ENCODE data around the gene AK8. TPM values are rescaled to one million over a fixed set of nuclear protein-coding genes. Genes with fewer than 3 reads are reported as not detected.

Gene AK8
- polyA plus RNA-seq, 1 experiment, result 0.53 TPM

DNA sequence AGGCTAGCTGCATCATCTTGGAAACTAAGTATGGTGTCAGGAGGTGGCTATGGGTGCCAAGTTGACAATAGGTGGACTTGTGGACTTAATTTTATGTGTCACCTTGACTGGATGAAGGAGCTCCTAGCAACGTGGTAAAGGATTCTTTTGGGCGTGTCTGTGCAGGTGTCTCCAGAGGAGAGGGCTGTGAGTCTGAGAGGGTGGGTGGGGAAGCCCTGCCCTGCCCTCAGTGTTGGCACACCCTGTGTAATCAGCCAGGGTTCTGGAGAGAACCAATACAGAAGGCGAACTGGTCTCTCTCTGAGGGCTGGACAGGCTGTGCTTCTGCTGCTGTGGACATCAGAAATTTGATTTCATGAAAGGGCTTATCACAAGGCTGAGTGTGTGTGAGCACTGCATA, 146.9 kb downstream of the AK8 start:
- ChIA-PET POLR2A (no interaction called here), CTCF (no interaction called here)
- DNase-seq (ENCODE audit: low read depth), result no peak

GRCh38 chr9:132730054-132731033, 147.7 kb downstream of the AK8 start:
- Histone ChIP-seq H3K4me3 (ENCODE audit: low read depth, low read length) (no peak overlapping the region), H3K36me3 (ENCODE audit: control insufficient read depth, insufficient read depth, low read length) (no peaks in the 10 kb centered on the region), H3K27me3 (ENCODE audit: control insufficient read depth, insufficient read depth, low read length) (peaks cover 5% of the 10 kb centered on the region)
- no peak for DNase-seq (ENCODE audit: low read depth)
- POLR2A ChIA-PET, result no interaction called here
- TF ChIP-seq, protein P1, sequence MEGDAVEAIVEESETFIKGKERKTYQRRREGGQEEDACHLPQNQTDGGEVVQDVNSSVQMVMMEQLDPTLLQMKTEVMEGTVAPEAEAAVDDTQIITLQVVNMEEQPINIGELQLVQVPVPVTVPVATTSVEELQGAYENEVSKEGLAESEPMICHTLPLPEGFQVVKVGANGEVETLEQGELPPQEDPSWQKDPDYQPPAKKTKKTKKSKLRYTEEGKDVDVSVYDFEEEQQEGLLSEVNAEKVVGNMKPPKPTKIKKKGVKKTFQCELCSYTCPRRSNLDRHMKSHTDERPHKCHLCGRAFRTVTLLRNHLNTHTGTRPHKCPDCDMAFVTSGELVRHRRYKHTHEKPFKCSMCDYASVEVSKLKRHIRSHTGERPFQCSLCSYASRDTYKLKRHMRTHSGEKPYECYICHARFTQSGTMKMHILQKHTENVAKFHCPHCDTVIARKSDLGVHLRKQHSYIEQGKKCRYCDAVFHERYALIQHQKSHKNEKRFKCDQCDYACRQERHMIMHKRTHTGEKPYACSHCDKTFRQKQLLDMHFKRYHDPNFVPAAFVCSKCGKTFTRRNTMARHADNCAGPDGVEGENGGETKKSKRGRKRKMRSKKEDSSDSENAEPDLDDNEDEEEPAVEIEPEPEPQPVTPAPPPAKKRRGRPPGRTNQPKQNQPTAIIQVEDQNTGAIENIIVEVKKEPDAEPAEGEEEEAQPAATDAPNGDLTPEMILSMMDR (IDR thresholded peaks at IDR 0.05; ENCODE audit: insufficient read depth, low read depth, low read length), result no peak
- CTCF ChIA-PET, result interaction anchor here (1.0 kb wide), 1 partner anchor 38 kb away, joined by 3 read pairs; no protein-coding TSS in a partner anchor

More for the DNA sequence above, 146.9 kb downstream of the AK8 start:
- H3K4me3 ChIP-seq (ENCODE audit: low read depth, low read length), result no peak overlapping the region
- peaks cover 5% of the 10 kb centered on the region for H3K27me3 ChIP-seq (ENCODE audit: control insufficient read depth, insufficient read depth, low read length)
- TF ChIP-seq, protein P1 (IDR thresholded peaks at IDR 0.05; ENCODE audit: insufficient read depth, low read depth, low read length), result no peak
- no peaks in the 10 kb centered on the region for H3K36me3 ChIP-seq (ENCODE audit: control insufficient read depth, insufficient read depth, low read length)

GRCh38 chr9:132729235-132729890, 148.7 kb downstream of the AK8 start:
- H3K4me3 ChIP-seq (ENCODE audit: low read depth, low read length), result no peak overlapping the region
- no peaks in the 10 kb centered on the region for H3K36me3 ChIP-seq (ENCODE audit: control insufficient read depth, insufficient read depth, low read length)
- DNase-seq (ENCODE audit: low read depth), result no peak
- POLR2A ChIA-PET, result no interaction called here
- CTCF ChIA-PET, result interaction anchor here (1.0 kb wide), 1 partner anchor 37 kb away, joined by 3 read pairs; no protein-coding TSS in a partner anchor
- peaks cover 5% of the 10 kb centered on the region for H3K27me3 ChIP-seq (ENCODE audit: control insufficient read depth, insufficient read depth, low read length)
- TF ChIP-seq, protein P1 (IDR thresholded peaks at IDR 0.05; ENCODE audit: insufficient read depth, low read depth, low read length), result no peak

GRCh38 chr9:132728497-132728896, 149.6 kb downstream of the AK8 start:
- TF ChIP-seq, protein P1 (IDR thresholded peaks at IDR 0.05; ENCODE audit: insufficient read depth, low read depth, low read length), result no peak
- ChIA-PET POLR2A (no interaction called here), CTCF (no interaction called here)
- Histone ChIP-seq H3K27me3 (ENCODE audit: control insufficient read depth, insufficient read depth, low read length) (peaks cover 5% of the 10 kb centered on the region), H3K36me3 (ENCODE audit: control insufficient read depth, insufficient read depth, low read length) (no peaks in the 10 kb centered on the region), H3K4me3 (ENCODE audit: low read depth, low read length) (no peak overlapping the region)
- DNase-seq (ENCODE audit: low read depth), result no peak

- no peak for DNase-seq (ENCODE audit: low read depth)
- ChIA-PET CTCF (no interaction called here), POLR2A (no interaction called here)
- TF ChIP-seq, protein P1 (IDR thresholded peaks at IDR 0.05; ENCODE audit: insufficient read depth, low read depth, low read length), result no peak
- Histone ChIP-seq H3K4me3 (ENCODE audit: low read depth, low read length) (no peak overlapping the region), H3K36me3 (ENCODE audit: control insufficient read depth, insufficient read depth, low read length) (no peaks in the 10 kb centered on the region), H3K27me3 (ENCODE audit: control insufficient read depth, insufficient read depth, low read length) (peaks cover 5% of the 10 kb centered on the region)
Measured at GRCh38 chr9:132728071-132728470, 150.0 kb downstream of the AK8 start.
